ENCODE data around the gene PTPRM. TPM values are rescaled to one million over a fixed set of nuclear protein-coding genes. Genes with fewer than 3 reads are reported as not detected.

PTPRM gene
- polyA plus RNA-seq, 1 of the 3 experiments (the other 2 are of a cell fraction) = 16.0 TPM

- no peaks in the 10 kb centered on the region for H3K27me3 ChIP-seq (ENCODE audit: insufficient read depth)
- ChIA-PET CTCF (no interaction called here), POLR2A (no interaction called here)
- no peak overlapping the region for H3K9ac ChIP-seq
- no peak overlapping the region for H3K4me3 ChIP-seq (ENCODE audit: low read depth in 2 of 2, low read length in 1 of 2)
- no peak overlapping the region for H3K4me2 ChIP-seq
- no peaks in the 10 kb centered on the region for H3F3A ChIP-seq (replicated peaks; ENCODE audit: insufficient read depth)
- WGBS (ENCODE audit: low lambda C conversion rate) = 31% methylated on average over 2 of the region's 2 CpGs
- no peaks in the 10 kb centered on the region for H3K79me2 ChIP-seq (ENCODE audit: insufficient read depth)
- no peak overlapping the region for H3K27ac ChIP-seq (ENCODE audit: low read depth in 2 of 2, low read length in 1 of 2)
- no peak overlapping the region for H2AFZ ChIP-seq (ENCODE audit: low read depth)
- H4K20me1 ChIP-seq (ENCODE audit: insufficient read depth) = no peaks in the 10 kb centered on the region
- H3K9me3 ChIP-seq = no peaks in the 10 kb centered on the region
- no peak for DNase-seq
- TF ChIP-seq TCF12 (IDR thresholded peaks at IDR 0.05) = no peak
- no peak for TF ChIP-seq REST (IDR thresholded peaks at IDR 0.05; ENCODE audit: low read depth, low read length)
- TF ChIP-seq, protein P1, sequence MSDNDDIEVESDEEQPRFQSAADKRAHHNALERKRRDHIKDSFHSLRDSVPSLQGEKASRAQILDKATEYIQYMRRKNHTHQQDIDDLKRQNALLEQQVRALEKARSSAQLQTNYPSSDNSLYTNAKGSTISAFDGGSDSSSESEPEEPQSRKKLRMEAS (IDR thresholded peaks at IDR 0.05; ENCODE audit: low read depth) = no peak
- TF ChIP-seq POLR2AphosphoS5 (IDR thresholded peaks at IDR 0.05; ENCODE audit: low read depth, low read length) = no peak
- TF ChIP-seq ZBTB33 (IDR thresholded peaks at IDR 0.05; ENCODE audit: borderline replicate concordance, low read depth) = no peak
- no peak for TF ChIP-seq FOSL2 (IDR thresholded peaks at IDR 0.05; ENCODE audit: borderline replicate concordance, low read depth)
- no peak for TF ChIP-seq USF1 (IDR thresholded peaks at IDR 0.05; ENCODE audit: borderline replicate concordance, low read depth)
- TF ChIP-seq NRF1 (IDR thresholded peaks at IDR 0.05; ENCODE audit: low read depth, low read length) = no peak
- no peak for TF ChIP-seq EZH2phosphoT487 (IDR thresholded peaks at IDR 0.05; ENCODE audit: borderline replicate concordance, low read depth)
- TF ChIP-seq YY1 (IDR thresholded peaks at IDR 0.05; ENCODE audit: low read depth) = no peak
- no peak for TF ChIP-seq JUND (IDR thresholded peaks at IDR 0.05)
- TF ChIP-seq CTCF (IDR thresholded peaks at IDR 0.05) = no peak
- no peak for TF ChIP-seq FOXM1 (IDR thresholded peaks at IDR 0.05; ENCODE audit: low read depth)
- TF ChIP-seq RCOR1 (IDR thresholded peaks at IDR 0.05; ENCODE audit: low read length) = no peak
- no peaks in the 10 kb centered on the region for H3K36me3 ChIP-seq (replicated peaks in 1 of 2; ENCODE audit: control insufficient read depth in 1 of 2, insufficient read depth in 2 of 2, low read length in 1 of 2)
- no peaks in the 10 kb centered on the region for H3K4me1 ChIP-seq (ENCODE audit: control insufficient read depth in 1 of 2, insufficient read depth in 2 of 2, low read depth in 1 of 2, low read length in 1 of 2)
- no peaks in the 10 kb centered on the region for H3K9me2 ChIP-seq
Measured at GRCh38 chr18:7898181-7898580, 331.1 kb downstream of the PTPRM start.
